Body of pancreas (tissue), 4 donors: ENCODE measurements around the gene KIAA2012. TPM values are rescaled to one million over a fixed set of nuclear protein-coding genes. Genes with fewer than 3 reads are reported as not detected.
A peak's percentile ranks its signal among the peaks of the same experiment; 100 is the strongest.

Experiments used
- ATAC-seq: fragments of 150-250 bp; one replicate; pipeline ENCODE4 v1.9.1; 2016
- DNase-seq, 4 donors: peaks; one replicate each; pipeline ENCODE4 v3.0.0-alpha.2; 2019
- H3K27ac ChIP-seq, 4 donors: fragments of 200-600 bp; sonication (generic); 1 replicate in 3 of 4; 2 replicates in 1 of 4; pipeline versions ENCODE4 v1.5.1 to v1.6.1; 2016 to 2019; ENCODE audit warnings: mild to moderate bottlenecking in 1 of 4, mixed read lengths in 1 of 4, moderate library complexity in 1 of 4
- H3K27me3 ChIP-seq, 2 donors: fragments of 200-600 bp; sonication (generic); one replicate each; pipeline ENCODE4 v1.6.0; 2016; ENCODE audit warnings: mild to moderate bottlenecking in 1 of 2
- H3K36me3 ChIP-seq, 2 donors: fragments of 200-600 bp; sonication (generic); replicated peaks in 1 of 2; 2 replicates each; pipeline ENCODE4 v1.5.1; 2016; ENCODE audit warnings: low read depth in 2 of 2; ENCODE audit not compliant: insufficient read depth in 1 of 2
- H3K4me1 ChIP-seq: fragments of 200-600 bp; sonication (generic); one replicate; pipeline ENCODE4 v1.6.0; 2016
- H3K4me3 ChIP-seq, 2 donors: fragments of 200-600 bp; sonication (generic); 1 replicate in 1 of 2; 2 replicates in 1 of 2; pipeline ENCODE4 v1.5.1; 2016 to 2019
- H3K9me3 ChIP-seq, 3 donors: fragments of 200-600 bp; sonication (generic); 1 replicate in 2 of 3; 2 replicates in 1 of 3; pipeline ENCODE4 v1.5.1; 2016
- CTCF ChIP-seq, 7 experiments: fragments of 450-650 bp in 4 of 7; fragments of 200-600 bp in 3 of 7; sonication (generic) in 3 of 7; IDR thresholded peaks; one replicate each; pipeline ENCODE4 v1.5.1; 2016 to 2019; ENCODE audit warnings: antibody characterized with exemption in 7 of 7
- POLR2A ChIP-seq, 3 donors: fragments of 450-650 bp; IDR thresholded peaks; one replicate each; pipeline ENCODE4 v1.6.1; 2016; ENCODE audit warnings: antibody characterized with exemption in 3 of 3, mild to moderate bottlenecking in 2 of 3
- WGBS, 2 donors: methylation state at CpG; one replicate each; pipeline ENCODE4 v1.1.5; 2017; 5-methylcytosine and 5-hydroxymethylcytosine counted together
- intact Hi-C: fragments of 100-400 bp; cut with DNase I; formaldehyde crosslinking; loops from one replicate; pipeline ENCODE4 v1.15.1; 2023
- total RNA-seq, 2 donors: library from RNA; depleted of rRNA; stranded (reverse); fragments of >200 nt; gene quantifications; one replicate each; pipeline ENCODE4 v1.1.0, GENCODE V29; 2016

Gene KIAA2012
- total RNA-seq, 2 donors from 2014 or later, result not detected

GRCh38 chr2:202171241-202171825 lies 98.3 kb downstream of the KIAA2012 start:
- intact Hi-C loops, result no loop called here
- DNase-seq (no peak), ATAC-seq (no peak)
- no peaks in the 10 kb centered on the region for H3K36me3 ChIP-seq
- H3K4me3 ChIP-seq, result no peak overlapping the region
- H3K4me1 ChIP-seq, result no peaks in the 10 kb centered on the region
- no peaks in the 10 kb centered on the region for H3K9me3 ChIP-seq
- TF ChIP-seq POLR2A (IDR thresholded peaks at IDR 0.05) (no peak), CTCF (IDR thresholded peaks at IDR 0.05) (no peak)
- 13 to 39% methylated on average over 31 to 32 of the region's 32 CpGs for WGBS, 2 donors
- no peak overlapping the region for H3K27ac ChIP-seq
- H3K27me3 ChIP-seq, result peaks cover 0 to 5% of the 10 kb centered on the region in 2 donors

GRCh38 chr2:202172439-202173211 lies 99.6 kb downstream of the KIAA2012 start:
- Histone ChIP-seq H3K4me3 (no peak overlapping the region), H3K9me3 (no peaks in the 10 kb centered on the region), H3K27ac (peak overlapping the region in 1 of 4 donors; percentile 29), H3K4me1 (no peaks in the 10 kb centered on the region), H3K27me3 (peaks cover 0 to 5% of the 10 kb centered on the region in 2 donors), H3K36me3 (no peaks in the 10 kb centered on the region)
- ATAC-seq (no peak), DNase-seq (peak in 1 of 4 donors; percentile 7)
- 35 to 38% methylated on average over 6 of the region's 6 CpGs for WGBS, 2 donors
- intact Hi-C loops, result no loop called here
- TF ChIP-seq CTCF (IDR thresholded peaks at IDR 0.05) (no peak), POLR2A (IDR thresholded peaks at IDR 0.05) (no peak)

- Histone ChIP-seq H3K4me1 (no peaks in the 10 kb centered on the region), H3K27ac (no peak overlapping the region), H3K27me3 (no peaks in the 10 kb centered on the region), H3K36me3 (no peaks in the 10 kb centered on the region), H3K9me3 (no peaks in the 10 kb centered on the region), H3K4me3 (no peak overlapping the region)
- DNase-seq (peak; percentile 60 to 65 (median 62)), ATAC-seq (peak; percentile 65)
- WGBS, 2 donors, result 33 to 35% methylated on average over 7 of the region's 7 CpGs
- TF ChIP-seq CTCF (IDR thresholded peaks at IDR 0.05), result peak; percentile 65 to 87 (median 76)
- no peak for TF ChIP-seq POLR2A (IDR thresholded peaks at IDR 0.05)
- intact Hi-C loops, result no loop called here
Measured at GRCh38 chr2:202178346-202178958, 105.4 kb downstream of the KIAA2012 start.

GRCh38 chr2:202184557-202184956 lies 111.5 kb downstream of the KIAA2012 start:
- WGBS, 2 donors, result 59 to 62% methylated on average over 2 of the region's 2 CpGs
- Histone ChIP-seq H3K27me3 (no peaks in the 10 kb centered on the region), H3K4me1 (peaks cover 4% of the 10 kb centered on the region), H3K27ac (no peak overlapping the region), H3K9me3 (no peaks in the 10 kb centered on the region), H3K4me3 (no peak overlapping the region), H3K36me3 (no peaks in the 10 kb centered on the region)
- intact Hi-C loops, result loop anchor here (5.0 kb wide), 1 partner anchor 322 kb away; no protein-coding TSS in a partner anchor
- ATAC-seq, result no peak
- no peak for DNase-seq
- TF ChIP-seq CTCF (IDR thresholded peaks at IDR 0.05) (no peak), POLR2A (IDR thresholded peaks at IDR 0.05) (no peak)
